ENCODE results near the gene CCR2. TPM values are rescaled to one million over a fixed set of nuclear protein-coding genes. Genes with fewer than 3 reads are reported as not detected.
"Not testable (repeated sequence)": the region's sequence is repeated elsewhere in the genome, so short reads cannot be mapped to it uniquely, and the experiment has no call there.

Gene CCR2
- total RNA-seq, 1 donor from 2014 or later = not detected

DNA sequence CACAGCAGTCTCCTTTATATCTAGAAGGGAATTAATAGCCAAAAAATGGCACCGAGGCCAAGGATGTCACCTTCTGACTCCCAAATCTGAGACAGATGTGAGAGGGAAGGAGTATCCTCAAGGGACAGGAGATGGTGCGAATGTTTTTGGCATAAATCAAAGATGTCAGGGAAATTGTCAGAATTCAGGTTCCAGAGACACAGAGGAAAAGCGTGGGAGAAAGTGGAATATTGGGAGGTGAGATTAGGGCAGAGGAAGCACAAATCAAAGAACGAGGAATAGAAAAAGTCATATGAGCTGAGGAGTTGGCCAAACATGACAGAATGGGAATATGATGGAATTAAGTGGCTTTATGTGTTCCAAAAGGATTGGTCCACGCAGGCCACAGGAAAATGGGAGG lies 46.9 kb downstream of the CCR2 start:
- no peak for DNase-seq (ENCODE audit: low read depth, low spot score)

DNA sequence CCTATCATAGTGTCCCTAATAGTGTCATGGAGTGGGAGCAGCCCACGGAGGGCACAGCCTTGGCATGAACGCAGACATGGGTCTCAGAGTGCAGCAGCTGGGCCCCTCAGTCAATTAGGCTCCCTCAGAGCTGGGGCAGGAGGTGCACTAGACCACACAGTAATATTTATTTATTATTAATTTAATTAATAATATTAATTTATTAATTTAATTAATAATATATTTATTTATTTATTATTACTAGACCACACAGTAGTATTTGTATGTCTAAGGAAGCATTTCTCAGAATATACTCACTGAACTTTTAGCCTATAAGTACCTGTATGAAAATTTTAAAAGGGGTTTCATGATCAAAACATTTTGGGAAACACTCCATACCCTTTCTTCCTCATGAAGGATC lies 47.7 kb downstream of the CCR2 start:
- no peak for DNase-seq (ENCODE audit: low read depth, low spot score)

DNA sequence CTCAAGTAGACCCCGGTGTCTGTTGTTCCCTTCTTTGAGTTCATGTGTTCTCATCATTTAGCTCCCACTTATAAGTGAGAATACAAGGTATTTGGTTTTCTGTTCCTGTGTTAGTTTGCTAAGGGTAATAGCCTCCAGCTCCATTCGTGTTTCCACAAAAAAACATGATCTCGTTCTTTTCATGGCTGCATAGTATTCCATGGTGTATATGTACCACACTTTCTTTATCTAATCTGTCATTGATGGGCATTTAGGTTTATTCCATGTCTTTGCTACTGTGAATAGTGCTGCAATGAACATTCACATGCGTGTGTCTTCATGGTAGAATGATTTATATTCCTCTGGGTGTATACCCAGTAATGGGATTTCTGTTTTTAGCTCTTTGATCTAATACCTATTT lies 49.0 kb downstream of the CCR2 start:
- DNase-seq (ENCODE audit: low read depth, low spot score) = not testable (repeated sequence)

DNA sequence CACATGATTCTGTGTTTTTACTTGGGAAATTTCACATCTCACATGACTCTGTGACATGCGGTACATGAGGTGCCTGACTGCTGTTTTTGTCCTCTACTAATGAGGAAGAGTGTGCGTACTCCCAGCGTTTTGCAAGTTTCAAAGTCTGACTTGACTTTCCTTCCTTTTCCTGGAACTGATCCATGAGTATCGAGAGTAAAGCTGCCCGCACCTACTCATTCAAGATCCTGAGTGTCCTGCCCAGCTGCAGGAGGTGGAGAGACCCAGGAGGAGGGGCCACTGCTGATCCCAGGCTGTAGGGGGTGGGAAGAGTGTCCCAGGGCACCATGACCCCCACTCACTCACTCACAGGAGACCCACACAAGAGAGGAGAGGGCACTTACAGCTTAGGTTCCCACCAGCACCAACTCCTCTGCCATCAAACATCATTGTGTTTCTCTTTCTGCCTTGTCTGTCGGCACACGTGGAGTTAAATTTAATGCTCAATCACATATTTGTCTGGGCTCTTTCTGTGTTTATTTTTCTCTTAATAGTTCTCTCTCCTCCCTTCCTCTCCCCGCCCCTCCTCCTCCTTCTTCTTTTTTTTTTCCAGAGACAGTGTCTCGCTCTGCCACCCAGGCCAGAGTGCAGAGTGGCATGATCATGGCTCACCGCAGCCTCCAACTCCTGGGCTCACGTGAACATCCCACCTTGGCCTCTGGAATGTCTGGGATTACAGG lies 51.5 kb downstream of the CCR2 start:
- no peak for DNase-seq (ENCODE audit: low read depth, low spot score)

DNA sequence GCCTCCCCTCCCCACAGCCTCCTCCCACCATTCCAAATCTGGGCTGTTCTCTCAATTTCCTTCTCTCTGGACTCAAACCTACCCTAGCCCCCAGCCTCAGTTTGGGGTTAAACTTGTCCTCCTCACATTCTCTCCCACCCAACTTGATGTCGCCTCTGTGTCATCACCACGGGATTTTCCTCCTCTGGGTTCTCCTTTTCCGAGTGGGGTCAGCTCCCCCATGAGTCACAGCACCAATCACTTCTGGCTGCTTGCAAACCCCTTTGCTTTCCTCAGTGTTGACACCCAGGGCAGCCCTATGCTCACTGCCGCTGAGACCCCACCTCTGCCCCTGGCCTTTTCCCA lies 52.5 kb downstream of the CCR2 start:
- no peak for DNase-seq (ENCODE audit: low read depth, low spot score)

DNA sequence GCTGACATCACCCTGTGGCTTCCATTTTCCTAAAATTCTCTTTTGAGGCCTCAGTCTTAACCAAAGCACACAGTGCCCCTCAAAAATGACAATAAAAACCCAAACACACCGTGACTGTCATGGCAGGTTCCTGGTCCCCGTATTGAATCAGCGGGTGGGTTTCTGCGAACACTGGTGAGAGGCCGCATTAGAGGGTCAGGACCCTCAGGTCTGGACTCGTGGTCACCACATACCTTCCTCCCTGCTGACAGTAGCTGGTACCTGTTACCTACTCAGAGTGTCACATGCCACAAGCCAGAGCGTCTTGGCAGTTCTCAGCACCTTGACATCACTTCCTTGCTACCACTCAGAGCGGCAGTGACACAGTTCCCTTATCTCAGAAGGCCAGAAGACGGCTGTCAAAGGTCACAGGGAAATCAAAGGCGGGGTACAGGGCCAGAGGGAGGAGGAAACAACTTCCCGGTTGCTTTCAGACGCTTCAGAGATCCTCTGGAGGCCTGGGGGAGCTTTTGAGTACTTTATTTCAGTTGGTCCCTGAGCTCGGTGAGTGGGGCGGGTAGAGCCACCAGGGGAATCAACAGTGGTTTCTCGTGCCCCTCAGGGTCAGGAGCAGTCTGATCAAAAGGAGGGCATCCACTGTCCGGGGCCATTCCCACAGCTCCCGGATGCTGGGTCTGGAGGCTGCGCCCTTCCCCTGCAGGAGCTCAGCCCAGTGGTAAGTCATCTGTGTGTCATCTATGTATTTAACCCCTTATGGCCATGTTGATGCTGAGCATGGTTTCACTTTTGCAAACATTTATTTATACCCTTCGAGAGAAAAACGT lies 53.1 kb downstream of the CCR2 start, which contains the start of the genes CCR5AS and CCRL2:
Gene CCR5AS, minus strand, starts transcription at position 279 of the 824 bp plus-strand sequence.
Gene CCRL2, plus strand, starts transcription at position 472 of the 824 bp plus-strand sequence. CDS start 821 bp downstream, outside the sequence.
- DNase-seq (ENCODE audit: low read depth, low spot score) = peak; percentile 79

DNA sequence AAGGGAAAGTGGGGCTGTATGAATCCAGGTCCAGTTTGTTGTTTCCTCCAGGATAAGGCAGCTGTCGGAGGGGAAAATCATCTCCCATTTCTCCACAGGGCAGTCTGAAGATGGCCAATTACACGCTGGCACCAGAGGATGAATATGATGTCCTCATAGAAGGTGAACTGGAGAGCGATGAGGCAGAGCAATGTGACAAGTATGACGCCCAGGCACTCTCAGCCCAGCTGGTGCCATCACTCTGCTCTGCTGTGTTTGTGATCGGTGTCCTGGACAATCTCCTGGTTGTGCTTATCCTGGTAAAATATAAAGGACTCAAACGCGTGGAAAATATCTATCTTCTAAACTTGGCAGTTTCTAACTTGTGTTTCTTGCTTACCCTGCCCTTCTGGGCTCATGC lies 54.1 kb downstream of the CCR2 start:
- DNase-seq (ENCODE audit: low read depth, low spot score) = no peak

DNA sequence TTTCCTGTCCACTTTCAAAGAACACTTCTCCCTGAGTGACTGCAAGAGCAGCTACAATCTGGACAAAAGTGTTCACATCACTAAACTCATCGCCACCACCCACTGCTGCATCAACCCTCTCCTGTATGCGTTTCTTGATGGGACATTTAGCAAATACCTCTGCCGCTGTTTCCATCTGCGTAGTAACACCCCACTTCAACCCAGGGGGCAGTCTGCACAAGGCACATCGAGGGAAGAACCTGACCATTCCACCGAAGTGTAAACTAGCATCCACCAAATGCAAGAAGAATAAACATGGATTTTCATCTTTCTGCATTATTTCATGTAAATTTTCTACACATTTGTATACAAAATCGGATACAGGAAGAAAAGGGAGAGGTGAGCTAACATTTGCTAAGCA lies 54.9 kb downstream of the CCR2 start:
- DNase-seq (ENCODE audit: low read depth, low spot score) = no peak

DNA sequence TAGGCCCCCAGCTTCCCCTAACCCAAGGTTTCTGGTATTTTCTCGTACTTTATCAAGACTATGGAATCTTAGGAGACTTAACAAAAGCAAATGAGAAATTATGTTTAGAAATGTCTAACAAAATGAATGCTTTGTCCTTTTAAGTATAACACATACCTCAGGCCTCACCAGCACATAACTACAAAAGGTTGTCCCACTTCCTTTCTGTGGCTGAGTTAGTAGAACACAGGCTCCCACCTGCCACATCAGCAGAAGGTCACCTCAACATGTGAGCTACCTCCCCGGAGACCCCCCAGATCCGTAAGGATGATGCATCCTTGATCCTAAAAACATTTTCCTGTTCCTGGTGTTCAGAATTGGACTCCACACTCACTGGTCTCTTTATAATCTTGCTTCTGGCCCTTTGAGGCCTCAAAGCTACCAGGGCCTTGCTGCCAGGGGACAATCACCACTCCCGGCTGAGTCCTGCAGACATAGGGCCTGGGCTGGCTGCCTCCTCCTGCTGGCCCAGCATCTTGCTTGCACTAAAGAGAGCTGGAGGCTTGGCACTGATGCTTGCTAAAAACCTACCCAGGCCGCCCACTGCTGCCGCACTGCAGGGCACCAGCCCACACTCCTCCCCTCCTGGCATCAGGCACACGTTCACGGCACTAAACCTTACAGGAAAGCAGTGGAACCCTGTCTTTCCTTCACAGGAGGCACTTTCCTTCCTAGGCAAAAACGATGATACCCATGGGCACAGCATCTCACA lies 56.0 kb downstream of the CCR2 start:
- DNase-seq (ENCODE audit: low read depth, low spot score) = no peak

Other genes starting within 250 kb of the CCR2 start
- gene CCR1, start 145.8 kb upstream of the CCR2 start, total RNA-seq = not detected in 2 replicates
- not detected in 2 replicates for gene CCR3, start 111.7 kb upstream of the CCR2 start, total RNA-seq
- not detected in 2 replicates for gene CCR5, start 16.8 kb downstream of the CCR2 start, total RNA-seq
- 5.0 and 6.4 TPM in 2 replicates for gene CCRL2, start 53.1 kb downstream of the CCR2 start, total RNA-seq
- gene LTF, start 110.8 kb downstream of the CCR2 start, total RNA-seq = 0.28 TPM in 1 of 2 replicates, not detected in the other
- gene RTP3, start 143.9 kb downstream of the CCR2 start, total RNA-seq = 0.07 TPM in 1 of 2 replicates, not detected in the other
- gene LRRC2, start 212.2 kb downstream of the CCR2 start, total RNA-seq = 0.07 and 0.85 TPM in 2 replicates

Data from pulmonary artery endothelial cell (primary cell).